H1 (cell line): Measurements from ENCODE around the gene MTCH1. TPM values are rescaled to one million over a fixed set of nuclear protein-coding genes. Genes with fewer than 3 reads are reported as not detected.

Source experiments
- CTCF ChIA-PET: fragments of 300-600 bp; sonication (Branson Sonifier 250); formaldehyde crosslinking; loops from one replicate; lab custom pipeline; 2021; ENCODE audit not compliant: partially characterized antibody; lab: Charles Lee
- POLR2A ChIA-PET: fragments of 300-600 bp; sonication (Branson Sonifier 250); formaldehyde crosslinking; loops from one replicate; lab custom pipeline; 2021; ENCODE audit warnings: inconsistent platforms; ENCODE audit not compliant: partially characterized antibody; lab: Charles Lee
- DNase-seq, 2 experiments: peaks; one replicate each; pipeline versions ENCODE4 v3.0.0 to v3.0.0-alpha.2; 2010 to 2022; ENCODE audit warnings: low spot score in 2 of 2, low read depth in 1 of 2, mixed read lengths in 1 of 2
- FAIRE-seq: peaks from 2 replicates; lab custom pipeline; 2011; peaks lifted over from hg19 to GRCh38; lab: Jason Lieb, UNC
- H2AFZ ChIP-seq: 2 replicates; pipeline ENCODE4 v1.8.1; 2012; ENCODE audit warnings: low read length, inconsistent platforms
- H2AK5ac ChIP-seq: 2 replicates; pipeline ENCODE4 v1.6.1; 2013; ENCODE audit warnings: low read depth, low read length
- H2BK120ac ChIP-seq: replicated peaks from 2 replicates; pipeline ENCODE3; 2013; ENCODE audit warnings: low read depth, low read length, inconsistent platforms
- H2BK12ac ChIP-seq: 2 replicates; pipeline ENCODE4 v1.6.1; 2013; ENCODE audit warnings: low read depth, low read length
- H2BK15ac ChIP-seq: 2 replicates; pipeline ENCODE4 v1.6.1; 2013; ENCODE audit warnings: low read length
- H2BK20ac ChIP-seq: 2 replicates; pipeline ENCODE4 v1.6.1; 2013; ENCODE audit warnings: low read length
- H2BK5ac ChIP-seq: 2 replicates; pipeline ENCODE4 v1.6.1; 2013; ENCODE audit warnings: low read depth, low read length
- H3K14ac ChIP-seq: 2 replicates; pipeline ENCODE4 v1.6.1; 2013; ENCODE audit warnings: inconsistent platforms; ENCODE audit not compliant: insufficient read length
- H3K18ac ChIP-seq: 2 replicates; pipeline ENCODE4 v1.6.1; 2013; ENCODE audit warnings: low read length; ENCODE audit errors: extremely low read depth
- H3K23ac ChIP-seq: 2 replicates; pipeline ENCODE4 v1.6.1; 2013; ENCODE audit warnings: inconsistent platforms; ENCODE audit not compliant: insufficient read length
- H3K23me2 ChIP-seq: 2 replicates; pipeline ENCODE4 v1.6.1; 2013; ENCODE audit warnings: low read depth, low read length
- H3K27ac ChIP-seq: 2 replicates; pipeline ENCODE4 v1.6.1; 2011; ENCODE audit warnings: low read depth, low read length, inconsistent platforms
- H3K27me3 ChIP-seq, 4 experiments: replicated peaks in 1 of 4; 1 replicate in 1 of 4; 2 replicates in 3 of 4; pipeline versions ENCODE4 v1.6.1 to v1.8.1; 2011 to 2013; ENCODE audit warnings: low read length in 3 of 4, mild to moderate bottlenecking in 3 of 4, inconsistent platforms in 2 of 4, mixed read lengths in 2 of 4, moderate library complexity in 1 of 4; ENCODE audit not compliant: control insufficient read depth in 3 of 4, insufficient read depth in 3 of 4; ENCODE audit errors: extremely low read depth in 1 of 4
- H3K36me3 ChIP-seq, 4 experiments: 2 replicates each; pipeline versions ENCODE4 v1.6.1 to v1.8.1; 2011 to 2013; ENCODE audit warnings: mild to moderate bottlenecking in 4 of 4, low read length in 3 of 4, moderate library complexity in 2 of 4, control low read depth in 1 of 4, inconsistent platforms in 1 of 4; ENCODE audit not compliant: insufficient read depth in 4 of 4, control insufficient read depth in 2 of 4
- H3K4ac ChIP-seq: replicated peaks from 2 replicates; pipeline ENCODE3; 2013; ENCODE audit warnings: low read length, low read depth, mixed read lengths, inconsistent platforms; ENCODE audit not compliant: insufficient read length
- H3K4me1 ChIP-seq, 4 experiments: replicated peaks in 1 of 4; 1 replicate in 1 of 4; 2 replicates in 3 of 4; pipeline versions ENCODE4 v1.6.1 to v1.8.1; 2011 to 2013; ENCODE audit warnings: low read length in 3 of 4, inconsistent platforms in 2 of 4, mixed read lengths in 1 of 4; ENCODE audit not compliant: insufficient read depth in 4 of 4, control insufficient read depth in 3 of 4
- H3K4me2 ChIP-seq, 2 experiments: 2 replicates each; pipeline versions ENCODE4 v1.6.1 to v1.8.1; 2011 to 2013; ENCODE audit warnings: low read depth in 2 of 2, low read length in 2 of 2, control low read depth in 1 of 2, inconsistent platforms in 1 of 2, mild to moderate bottlenecking in 1 of 2; ENCODE audit not compliant: insufficient read depth in 1 of 2
- H3K4me3 ChIP-seq, 4 experiments: fragments of 200-600, 300-600 bp in 1 of 4; sonication (generic), shearing (Covaris generic), sonication (Bioruptor Twin) in 1 of 4; 2 replicates each; pipeline versions ENCODE4 v1.5.1 to v1.8.1; 2011 to 2016; ENCODE audit warnings: low read length in 4 of 4, low read depth in 3 of 4, control low read depth in 2 of 4, inconsistent platforms in 2 of 4, mild to moderate bottlenecking in 2 of 4, mixed read lengths in 1 of 4, moderate library complexity in 1 of 4; ENCODE audit not compliant: insufficient read depth in 2 of 4; ENCODE audit errors: extremely low read depth in 1 of 4
- H3K56ac ChIP-seq: replicated peaks from 2 replicates; pipeline ENCODE3; 2013; ENCODE audit warnings: low read depth, mild to moderate bottlenecking, mixed read lengths, low read length, inconsistent platforms; ENCODE audit not compliant: insufficient read length
- H3K79me1 ChIP-seq: 2 replicates; pipeline ENCODE4 v1.6.1; 2013; ENCODE audit warnings: low read depth, low read length, control low read depth
- H3K79me2 ChIP-seq, 2 experiments: 2 replicates each; pipeline versions ENCODE4 v1.6.1 to v1.8.1; 2012 to 2013; ENCODE audit warnings: low read length in 2 of 2, mild to moderate bottlenecking in 2 of 2, inconsistent platforms in 1 of 2; ENCODE audit not compliant: insufficient read depth in 2 of 2, control insufficient read depth in 1 of 2
- H3K9ac ChIP-seq, 4 experiments: replicated peaks in 1 of 4; 1 replicate in 1 of 4; 2 replicates in 3 of 4; pipeline versions ENCODE4 v1.6.1 to v1.8.1; 2011 to 2013; ENCODE audit warnings: low read depth in 3 of 4, low read length in 3 of 4, control low read depth in 2 of 4, mild to moderate bottlenecking in 2 of 4, moderate library complexity in 2 of 4, inconsistent platforms in 1 of 4; ENCODE audit errors: extremely low read depth in 1 of 4
- H3K9me3 ChIP-seq, 2 experiments: 2 replicates each; pipeline versions ENCODE4 v1.6.1 to v1.8.1; 2012 to 2013; ENCODE audit warnings: mild to moderate bottlenecking in 2 of 2, moderate library complexity in 2 of 2, control low read depth in 1 of 2, inconsistent platforms in 1 of 2, low read depth in 1 of 2, low read length in 1 of 2, mixed read lengths in 1 of 2; ENCODE audit not compliant: insufficient read depth in 2 of 2
- H4K20me1 ChIP-seq, 2 experiments: replicated peaks in 1 of 2; 2 replicates each; pipeline versions ENCODE3 to v1.8.1; 2011 to 2013; ENCODE audit warnings: inconsistent platforms in 2 of 2, low read length in 2 of 2, mild to moderate bottlenecking in 1 of 2; ENCODE audit not compliant: insufficient read depth in 2 of 2, control insufficient read depth in 1 of 2
- H4K5ac ChIP-seq: 2 replicates; pipeline ENCODE4 v1.6.1; 2013; ENCODE audit warnings: low read length, low read depth, mixed read lengths, inconsistent platforms; ENCODE audit not compliant: insufficient read length
- H4K8ac ChIP-seq: 2 replicates; pipeline ENCODE4 v1.8.0; 2013; ENCODE audit warnings: mild to moderate bottlenecking, moderate library complexity, low read length, inconsistent platforms; ENCODE audit not compliant: insufficient read depth; ENCODE audit errors: extremely low read depth
- H4K91ac ChIP-seq: replicated peaks from 2 replicates; pipeline ENCODE3; 2013; ENCODE audit warnings: low read length, mixed read lengths, inconsistent platforms; ENCODE audit not compliant: insufficient read length
- CTBP2 ChIP-seq: IDR thresholded peaks from 2 replicates; pipeline ENCODE4 v1.7.0; 2011; ENCODE audit warnings: borderline replicate concordance, mild to moderate bottlenecking, moderate library complexity, mixed read lengths, low read length; ENCODE audit not compliant: insufficient read depth, insufficient read length
- POLR2A ChIP-seq, 2 experiments: IDR thresholded peaks; 1 replicate in 1 of 2; 2 replicates in 1 of 2; pipeline ENCODE4 v1.6.1; 2011; ENCODE audit warnings: low read depth in 2 of 2, low read length in 2 of 2, mild to moderate bottlenecking in 2 of 2; ENCODE audit errors: control extremely low read depth in 1 of 2
- RAD21 ChIP-seq, 2 experiments: IDR thresholded peaks in 1 of 2; conservative IDR thresholded peaks in 1 of 2; 2 replicates each; pipeline ENCODE4 v1.6.1; 2011; ENCODE audit warnings: low read depth in 2 of 2, low read length in 2 of 2, improper control_type of control experiment in 1 of 2, inconsistent platforms in 1 of 2, mild to moderate bottlenecking in 1 of 2, moderate library complexity in 1 of 2
- SP1 ChIP-seq: IDR thresholded peaks from 2 replicates; pipeline ENCODE4 v1.6.1; 2011; ENCODE audit warnings: low read depth, low read length
- YY1 ChIP-seq: IDR thresholded peaks from 2 replicates; pipeline ENCODE4 v1.6.1; 2011; ENCODE audit warnings: low read depth, mild to moderate bottlenecking, low read length
- WGBS, 2 experiments: shearing (Covaris generic) in 1 of 2; methylation state at CpG; one replicate each; pipeline versions ENCODE4 v1.1.6 to v1.1.7; 2013 to 2015; ENCODE audit warnings: low lambda C conversion rate in 2 of 2, mixed read lengths in 2 of 2, inconsistent platforms in 1 of 2, low coverage in 1 of 2, missing lambda C conversion rate in 1 of 2; ENCODE audit not compliant: insufficient replicate concordance in 2 of 2, insufficient coverage in 1 of 2, insufficient read length in 1 of 2; ENCODE audit errors: extremely low coverage in 1 of 2, missing lambda C conversion rate in 1 of 2; 5-methylcytosine and 5-hydroxymethylcytosine counted together
- polyA plus RNA-seq, 7 experiments: library from polyadenylated mRNA; depleted of rRNA in 3 of 7; stranded (reverse) in 5 of 7; unstranded in 2 of 7; fragments of >200 nt in 5 of 7; fragments of 200-250 nt in 2 of 7; gene quantifications; 1 replicate in 5 of 7; 2 replicates in 1 of 7; 4 replicates in 1 of 7; pipeline versions ENCODE4 v1.2.1 to v1.2.3, GENCODE V29; 2011 to 2013; ENCODE audit warnings: missing spikeins in 2 of 7, mixed read lengths in 2 of 7
- total RNA-seq: library from RNA; stranded (reverse); fragmentation: NEBNext Ultra II Directional; extraction: Animal tissue kit (Norgen Biotek cat#: 25700); gene quantifications from 2 replicates; pipeline ENCODE4 v1.2.1, GENCODE V29; 2021

The MTCH1 gene
- total and polyA plus RNA-seq, 2 of the 8 experiments (the other 6 are each of a cell fraction or from before 2014, with no cell fraction given) = 169 to 214 TPM

- Histone ChIP-seq H2BK5ac (no peak overlapping the region), H2BK120ac (no peak overlapping the region), H3K4ac (no peak overlapping the region), H3K56ac (no peak overlapping the region), H3K4me3 (no peak overlapping the region), H3K79me2 (no peaks in the 10 kb centered on the region), H3K36me3 (no peaks in the 10 kb centered on the region), H2BK15ac (no peak overlapping the region), H3K27ac (no peak overlapping the region), H2AK5ac (no peak overlapping the region), H3K23ac (no peak overlapping the region), H3K14ac (no peak overlapping the region), H4K5ac (no peak overlapping the region), H3K27me3 (no peaks in the 10 kb centered on the region), H3K18ac (no peak overlapping the region), H3K23me2 (no peaks in the 10 kb centered on the region), H2BK12ac (no peak overlapping the region), H3K79me1 (no peaks in the 10 kb centered on the region), H3K9me3 (no peaks in the 10 kb centered on the region), H3K4me1 (peaks cover 0 to 2% (median 0%) of the 10 kb centered on the region in 4 experiments; a peak in 4 of 7 replicates), H3K9ac (no peak overlapping the region; a peak in 2 of 7 replicates), H2AFZ (0 out of 2 replicates have a peak overlapping the region, but pooled peaks have one; percentile 58), H4K91ac (no peak overlapping the region), H4K8ac (peak overlapping the region; percentile 94), H3K4me2 (no peak overlapping the region), H2BK20ac (no peak overlapping the region), H4K20me1 (no peaks in the 10 kb centered on the region)
- DNase-seq = no peak
- ChIA-PET POLR2A (interaction anchor here (0.9 to 1.5 kb wide), 2 partner anchors 31 to 103 kb away, joined by 3 to 4 read pairs; no protein-coding TSS in a partner anchor), CTCF (interaction anchor here (0.7 to 28.1 kb wide), 7 partner anchors 12 to 248 kb away, joined by 3 to 866 read pairs (median 4); partner anchors contain the start of gene MTCH1)
- FAIRE-seq = no peak
- 90% methylated on average over 21 of the region's 21 CpGs; no CpG with 5 or more reads in 1 of the 2 experiments for WGBS, 2 experiments
- TF ChIP-seq CTBP2 = no peak
- TF ChIP-seq RAD21 (IDR thresholded peaks at IDR 0.05 in 1 of 2, conservative IDR thresholded peaks at IDR 0.05 in 1 of 2; ENCODE audit: low read depth in 2 of 2, low read length in 2 of 2) = 0 out of 4 replicates have a peak, but pooled peaks of 1 of the 2 experiments have one; percentile 5
- no peak for TF ChIP-seq YY1
- TF ChIP-seq SP1 = no peak
- TF ChIP-seq POLR2A (IDR thresholded peaks at IDR 0.05; ENCODE audit: control extremely low read depth in 1 of 2, low read depth in 2 of 2, low read length in 2 of 2) = no peak
Measured at GRCh38 chr6:37013516-37014491, 27.8 kb upstream of the MTCH1 start.
